Mucosa of stomach (tissue), 1 donor: ENCODE measurements around the gene PRDM8.
"Not testable (repeated sequence)": the region's sequence is repeated elsewhere in the genome, so short reads cannot be mapped to it uniquely, and the experiment has no call there.

Experiments
- H3K27me3 ChIP-seq: one replicate; pipeline ENCODE4 v1.7.0; 2013; ENCODE audit warnings: mild to moderate bottlenecking, low read length; ENCODE audit not compliant: control insufficient read depth, insufficient read depth
- H3K36me3 ChIP-seq: one replicate; pipeline ENCODE4 v1.7.0; 2013; ENCODE audit warnings: low read length; ENCODE audit not compliant: control insufficient read depth, insufficient read depth
- H3K4me1 ChIP-seq: one replicate; pipeline ENCODE4 v1.7.0; 2013; ENCODE audit warnings: mild to moderate bottlenecking, low read length; ENCODE audit not compliant: control insufficient read depth, insufficient read depth
- H3K4me3 ChIP-seq: one replicate; pipeline ENCODE4 v1.7.0; 2013; ENCODE audit warnings: low read length
- H3K9ac ChIP-seq: one replicate; pipeline ENCODE4 v1.7.0; 2013; ENCODE audit warnings: mild to moderate bottlenecking, low read length, moderate library complexity
- H3K9me3 ChIP-seq: one replicate; pipeline ENCODE4 v1.7.0; 2013; ENCODE audit warnings: mild to moderate bottlenecking, low read length, moderate library complexity; ENCODE audit not compliant: control insufficient read depth
- donor health status: Pancreatic carcinoma.

The PRDM8 gene

DNA sequence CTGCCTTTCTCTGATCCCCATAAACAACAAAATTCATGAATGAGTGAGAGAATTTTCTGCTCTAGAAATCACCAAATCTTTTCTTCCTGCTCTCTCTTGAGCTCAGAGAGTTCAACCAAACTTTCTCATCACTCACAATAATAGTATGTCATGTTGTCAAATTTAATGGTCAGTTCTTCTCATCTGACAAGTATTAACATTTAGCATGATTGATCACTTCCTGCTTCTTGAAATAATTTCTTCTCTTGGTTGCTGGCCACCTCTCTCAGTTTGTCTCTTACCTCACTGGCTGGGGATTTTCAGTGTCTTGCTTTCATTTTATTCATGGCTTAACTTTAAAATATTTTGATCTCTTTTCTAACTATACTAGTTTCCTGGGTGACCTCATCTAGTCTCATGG, 43.7 kb downstream of the PRDM8 start:
- no peaks in the 10 kb centered on the region for H3K4me1 ChIP-seq
- no peaks in the 10 kb centered on the region for H3K9me3 ChIP-seq
- H3K36me3 ChIP-seq, result no peaks in the 10 kb centered on the region
- H3K27me3 ChIP-seq, result peaks cover 4% of the 10 kb centered on the region
- H3K4me3 ChIP-seq, result no peak overlapping the region
- H3K9ac ChIP-seq, result no peak overlapping the region

DNA sequence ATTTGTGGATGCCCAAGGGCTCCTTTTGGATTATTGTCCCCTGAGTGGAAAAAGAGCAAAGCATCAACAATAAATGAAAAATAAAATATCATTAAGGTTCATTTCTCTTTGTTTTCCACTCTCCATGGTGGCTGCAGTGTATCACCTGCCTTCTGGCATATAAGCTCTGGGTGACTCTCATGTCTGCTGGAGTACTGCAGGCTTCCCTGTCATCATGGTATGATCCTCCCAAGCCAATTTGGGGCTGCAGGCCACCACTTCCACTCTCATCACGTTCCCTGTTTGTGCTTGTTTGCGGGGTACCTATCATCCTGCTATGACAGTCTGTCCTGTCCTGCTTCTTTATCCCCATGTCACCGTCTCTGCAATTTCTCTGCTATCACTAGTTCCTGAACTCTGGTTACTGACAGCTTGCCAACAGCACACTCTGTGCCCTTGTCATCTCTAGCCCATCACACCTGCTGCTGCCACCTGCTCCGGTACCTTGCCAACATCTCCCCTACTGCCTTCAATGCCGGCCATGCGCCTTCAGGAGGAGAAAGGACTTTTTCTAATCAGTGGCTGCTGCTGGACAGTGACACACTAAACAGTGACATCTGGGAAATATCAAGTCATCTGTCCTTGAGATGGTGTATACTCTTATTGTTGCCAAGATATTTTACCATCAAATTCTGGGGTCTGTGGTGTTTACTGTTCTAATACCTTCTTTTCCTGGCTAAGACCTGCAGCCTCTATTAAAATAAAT, 46.1 kb downstream of the PRDM8 start:
- H3K9me3 ChIP-seq, result no peaks in the 10 kb centered on the region

DNA sequence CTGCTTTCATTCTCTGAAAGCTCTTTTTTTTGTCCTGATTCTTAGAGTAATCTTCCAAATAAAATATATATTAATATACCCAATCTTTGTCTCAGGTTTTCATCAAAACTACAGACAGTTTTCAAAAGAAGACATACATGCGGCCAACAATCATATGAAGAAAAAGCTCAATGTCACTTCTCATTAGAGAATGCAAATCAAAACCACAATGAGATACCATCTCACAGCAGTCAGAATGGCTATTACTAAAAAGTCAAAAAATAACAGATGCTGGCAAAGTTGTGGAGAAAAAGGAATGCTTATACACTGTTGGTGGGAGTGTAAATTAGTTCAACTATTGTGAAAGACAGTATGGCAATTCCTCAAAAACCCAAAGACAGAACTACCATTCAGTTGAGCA, 50.2 kb downstream of the PRDM8 start:
- not testable (repeated sequence) for H3K9ac ChIP-seq, H3K36me3 ChIP-seq, H3K27me3 ChIP-seq, H3K9me3 ChIP-seq, H3K4me1 ChIP-seq, H3K4me3 ChIP-seq

More for the DNA sequence above, 46.1 kb downstream of the PRDM8 start:
- Histone ChIP-seq H3K4me1 (no peaks in the 10 kb centered on the region), H3K27me3 (peaks cover 4% of the 10 kb centered on the region), H3K4me3 (no peak overlapping the region), H3K9ac (no peak overlapping the region), H3K36me3 (no peaks in the 10 kb centered on the region)

DNA sequence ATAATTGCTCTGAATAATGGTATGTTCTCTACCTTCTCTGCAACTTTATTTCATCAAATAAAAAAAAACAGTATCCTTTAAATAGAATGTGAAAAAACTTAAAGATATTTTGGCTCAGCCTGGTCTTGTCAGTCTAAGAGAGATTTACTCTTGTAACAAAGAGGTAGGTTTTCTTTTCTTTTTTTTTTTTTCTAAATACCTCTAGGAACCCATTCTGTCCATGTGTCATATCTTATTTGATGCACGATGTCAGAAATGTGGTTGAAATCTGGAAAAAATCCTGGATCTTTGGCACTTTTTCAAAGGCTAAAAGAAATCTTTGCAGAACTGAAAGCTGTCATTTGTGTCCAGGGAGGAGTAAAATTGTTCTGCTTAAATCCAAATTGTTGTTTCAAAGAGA, 51.8 kb downstream of the PRDM8 start:
- Histone ChIP-seq H3K4me1 (no peaks in the 10 kb centered on the region), H3K9me3 (no peaks in the 10 kb centered on the region), H3K36me3 (no peaks in the 10 kb centered on the region), H3K9ac (no peak overlapping the region), H3K4me3 (no peak overlapping the region), H3K27me3 (no peaks in the 10 kb centered on the region)

DNA sequence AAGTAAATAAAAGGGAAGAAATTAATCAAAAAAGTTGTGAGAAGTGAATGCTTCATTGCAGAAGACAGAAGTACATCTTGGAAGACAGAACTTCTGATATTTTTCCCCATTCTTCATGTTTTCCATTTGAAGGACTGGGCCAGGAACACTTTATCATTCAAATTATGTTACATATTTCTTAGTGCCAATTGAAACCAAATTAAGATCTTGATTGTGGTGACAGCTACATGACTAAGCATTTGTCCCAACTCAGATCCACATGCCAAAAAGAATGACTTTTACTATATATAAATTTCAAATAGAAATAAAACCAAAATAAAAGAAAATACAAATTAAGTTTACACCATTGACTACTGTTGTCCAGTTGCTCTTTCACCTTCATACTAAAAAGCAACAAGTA, 55.1 kb downstream of the PRDM8 start:
- no peak overlapping the region for H3K9ac ChIP-seq
- H3K36me3 ChIP-seq, result no peaks in the 10 kb centered on the region
- no peak overlapping the region for H3K4me3 ChIP-seq
- no peaks in the 10 kb centered on the region for H3K9me3 ChIP-seq
- no peaks in the 10 kb centered on the region for H3K27me3 ChIP-seq
- H3K4me1 ChIP-seq, result no peaks in the 10 kb centered on the region

DNA sequence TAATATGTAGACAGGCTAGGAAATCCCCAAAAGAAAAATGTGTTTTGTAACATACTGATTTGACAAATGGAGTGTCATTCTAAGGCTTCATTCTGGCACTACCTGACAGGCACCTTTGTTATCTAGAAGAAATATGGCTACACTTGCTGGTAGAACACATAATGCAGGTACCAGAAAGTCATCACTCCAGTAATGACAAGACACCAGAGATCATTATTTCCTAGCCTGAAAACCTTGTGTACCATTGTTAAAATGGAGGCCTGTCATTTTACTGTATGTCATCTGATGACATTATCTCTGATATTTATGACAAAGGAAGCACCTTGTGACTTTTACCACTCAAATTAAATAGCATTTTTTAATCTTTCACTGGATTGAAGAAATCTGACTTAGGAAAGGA, 55.6 kb downstream of the PRDM8 start:
- no peaks in the 10 kb centered on the region for H3K9me3 ChIP-seq
- no peak overlapping the region for H3K9ac ChIP-seq
- H3K4me3 ChIP-seq, result no peak overlapping the region
- H3K4me1 ChIP-seq, result no peaks in the 10 kb centered on the region
- no peaks in the 10 kb centered on the region for H3K27me3 ChIP-seq
- no peaks in the 10 kb centered on the region for H3K36me3 ChIP-seq

DNA sequence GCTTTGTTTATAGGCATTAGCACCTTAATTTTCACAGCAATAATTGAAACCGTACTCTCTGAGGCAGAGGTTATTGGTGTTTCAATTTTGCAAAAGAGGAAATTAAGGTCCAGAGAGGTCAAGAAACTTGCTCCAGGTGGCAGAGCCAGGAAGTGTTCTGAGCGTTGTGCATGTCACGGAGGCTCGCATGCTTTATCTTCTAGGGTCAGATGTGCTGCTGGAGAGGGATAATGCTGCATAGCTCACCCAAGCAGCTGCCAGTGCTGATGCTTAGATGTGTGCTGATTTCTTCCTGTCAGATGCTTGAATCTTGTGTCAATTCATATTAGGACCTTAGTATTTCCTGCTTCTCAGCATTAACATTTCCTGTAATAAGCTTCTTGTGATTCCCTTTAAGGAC, 56.2 kb downstream of the PRDM8 start:
- H3K9ac ChIP-seq, result no peak overlapping the region
- H3K27me3 ChIP-seq, result no peaks in the 10 kb centered on the region
- no peak overlapping the region for H3K4me3 ChIP-seq
- no peaks in the 10 kb centered on the region for H3K36me3 ChIP-seq
- H3K4me1 ChIP-seq, result no peaks in the 10 kb centered on the region
- no peaks in the 10 kb centered on the region for H3K9me3 ChIP-seq
